ENCODE results near the gene AMFR. TPM values are rescaled to one million over a fixed set of nuclear protein-coding genes. Genes with fewer than 3 reads are reported as not detected.

The AMFR gene
- total and polyA plus RNA-seq, 2 of the 8 experiments (the other 6 are each of a cell fraction or from before 2014, with no cell fraction given): 18.6 to 21.7 TPM

DNA sequence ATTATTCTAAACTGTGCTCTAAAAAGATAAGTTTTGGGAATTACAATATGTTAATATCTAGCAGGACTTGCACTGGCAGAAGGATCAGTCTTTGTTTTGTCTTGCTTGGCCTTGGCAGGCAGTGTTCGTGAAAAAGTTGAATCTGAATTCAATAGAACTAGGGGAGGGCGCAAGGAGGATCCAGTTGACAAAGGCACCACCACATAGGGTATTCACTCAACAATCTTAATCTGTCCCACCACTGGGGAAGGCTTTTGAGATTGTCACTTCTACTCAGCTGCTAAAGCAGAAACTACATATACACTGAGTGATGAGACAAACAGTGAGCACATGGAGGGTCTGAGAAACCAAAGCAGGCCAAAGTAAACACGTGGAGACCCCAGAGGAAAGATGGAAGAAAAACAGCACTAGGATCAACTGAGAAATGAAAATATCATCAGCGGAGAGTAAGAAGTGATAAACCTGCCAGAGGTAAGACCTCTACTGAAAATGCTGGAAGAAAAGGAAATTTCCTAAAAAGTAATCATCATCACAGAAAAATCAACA is 2.4 kb downstream of the AMFR start:
- H3K56ac ChIP-seq (replicated peaks; ENCODE audit: insufficient read length, low read depth, low read length): no peak overlapping the region
- no peak overlapping the region for H2BK15ac ChIP-seq (ENCODE audit: low read length)
- no peaks in the 10 kb centered on the region for H3K79me1 ChIP-seq (ENCODE audit: low read depth, low read length)
- H2BK5ac ChIP-seq (ENCODE audit: low read depth, low read length): no peak overlapping the region
- peaks cover 9% of the 10 kb centered on the region; the same call in 1 of the 2 replicates for H3K23me2 ChIP-seq (ENCODE audit: low read depth, low read length)
- H2BK20ac ChIP-seq (ENCODE audit: low read length): no peak overlapping the region
- no peak overlapping the region for H3K14ac ChIP-seq (ENCODE audit: insufficient read length)
- H2BK12ac ChIP-seq (ENCODE audit: low read depth, low read length): no peak overlapping the region
- WGBS, 2 experiments (ENCODE audit: extremely low coverage in 1 of 2, insufficient coverage in 1 of 2, insufficient read length in 1 of 2, insufficient replicate concordance in 2 of 2, low coverage in 1 of 2, low lambda C conversion rate in 2 of 2, missing lambda C conversion rate in 1 of 2): 88% methylated on average over 4 of the region's 4 CpGs; no CpG with 5 or more reads in 1 of the 2 experiments
- H2AFZ ChIP-seq (ENCODE audit: low read length): no peak overlapping the region
- no peak overlapping the region for H3K9ac ChIP-seq (replicated peaks in 1 of 4; ENCODE audit: extremely low read depth in 1 of 4, low read depth in 3 of 4, low read length in 3 of 4)
- POLR2A ChIA-PET (ENCODE audit: partially characterized antibody): no interaction called here
- peaks cover 0 to 21% of the 10 kb centered on the region in 2 experiments; a peak in 1 of 4 replicates for H3K79me2 ChIP-seq (ENCODE audit: control insufficient read depth in 1 of 2, insufficient read depth in 2 of 2, low read length in 2 of 2)
- H4K8ac ChIP-seq (ENCODE audit: extremely low read depth, insufficient read depth, low read length): no peak overlapping the region
- peaks cover 0 to 12% (median 8%) of the 10 kb centered on the region in 4 experiments; a peak in 6 of 7 replicates for H3K4me1 ChIP-seq (replicated peaks in 1 of 4; ENCODE audit: control insufficient read depth in 3 of 4, insufficient read depth in 4 of 4, low read length in 3 of 4)
- TF ChIP-seq CHD1 (IDR thresholded peaks at IDR 0.05; ENCODE audit: low read depth, low read length) (no peak), TAF7 (optimal IDR thresholded peaks at IDR 0.05; ENCODE audit: borderline replicate concordance, low read depth, low read length) (no peak), CBX5 (IDR thresholded peaks at IDR 0.05; ENCODE audit: low read depth, low read length) (no peak), EZH2 (IDR thresholded peaks at IDR 0.05; ENCODE audit: low read depth, low read length, severe bottlenecking) (no peak), POU5F1 (IDR thresholded peaks at IDR 0.05; ENCODE audit: low read depth, low read length) (no peak), CEBPB (IDR thresholded peaks at IDR 0.05; ENCODE audit: low read depth, low read length) (no peak), TAF1 (IDR thresholded peaks at IDR 0.05; ENCODE audit: low read depth, low read length) (no peak)
- H2AK5ac ChIP-seq (ENCODE audit: low read depth, low read length): no peak overlapping the region
- no peak overlapping the region for H3K18ac ChIP-seq (ENCODE audit: extremely low read depth, low read length)
- FAIRE-seq: no peak
- no peak overlapping the region for H4K91ac ChIP-seq (replicated peaks; ENCODE audit: insufficient read length, low read length)
- H3K23ac ChIP-seq (ENCODE audit: insufficient read length): no peak overlapping the region
- H3K9me3 ChIP-seq (ENCODE audit: insufficient read depth in 2 of 2, low read depth in 1 of 2, low read length in 1 of 2): no peaks in the 10 kb centered on the region
- no peak overlapping the region for H3K4ac ChIP-seq (replicated peaks; ENCODE audit: insufficient read length, low read depth, low read length)
- no peak overlapping the region for H3K27ac ChIP-seq (ENCODE audit: low read depth, low read length)
- CTCF ChIA-PET (ENCODE audit: partially characterized antibody): no interaction called here
- peak overlapping the region in 1 of 2 experiments; percentile 85; a peak in 2 of 4 replicates for H3K4me2 ChIP-seq (ENCODE audit: insufficient read depth in 1 of 2, low read depth in 2 of 2, low read length in 2 of 2)
- no peak for DNase-seq (ENCODE audit: low read depth in 1 of 2, low spot score in 2 of 2)
- no peak overlapping the region for H4K5ac ChIP-seq (ENCODE audit: insufficient read length, low read depth, low read length)
- peaks cover 2 to 8% of the 10 kb centered on the region in 2 experiments for H4K20me1 ChIP-seq (replicated peaks in 1 of 2; ENCODE audit: control insufficient read depth in 1 of 2, insufficient read depth in 2 of 2, low read length in 2 of 2)
- H2BK120ac ChIP-seq (replicated peaks; ENCODE audit: low read depth, low read length): no peak overlapping the region
- peaks cover 0 to 6% (median 3%) of the 10 kb centered on the region in 4 experiments; a peak in 3 of 7 replicates for H3K27me3 ChIP-seq (replicated peaks in 1 of 4; ENCODE audit: control insufficient read depth in 3 of 4, extremely low read depth in 1 of 4, insufficient read depth in 3 of 4, low read length in 3 of 4)
- H3K4me3 ChIP-seq (ENCODE audit: extremely low read depth in 1 of 4, insufficient read depth in 2 of 4, low read depth in 3 of 4, low read length in 4 of 4): no peak overlapping the region
- no peaks in the 10 kb centered on the region for H3K36me3 ChIP-seq (ENCODE audit: control insufficient read depth in 2 of 4, insufficient read depth in 4 of 4, low read length in 3 of 4)
